Fibroblast of skin of scalp (primary cell): ENCODE results near the gene ANO10.
A peak's percentile ranks its signal among the peaks of the same experiment; 100 is the strongest.

Source experiments
- DNase-seq: peaks from one replicate; pipeline ENCODE4 v3.0.0-alpha.2; 2013

The ANO10 gene

GRCh38 chr3:43411429-43411828, 210.4 kb downstream of the ANO10 start:
- no peak for DNase-seq

- DNase-seq, result no peak
These were observed 211.2 kb downstream of the ANO10 start for GRCh38 chr3:43410592-43410991.

GRCh38 chr3:43409506-43409905, 212.3 kb downstream of the ANO10 start:
- no peak for DNase-seq

DNA sequence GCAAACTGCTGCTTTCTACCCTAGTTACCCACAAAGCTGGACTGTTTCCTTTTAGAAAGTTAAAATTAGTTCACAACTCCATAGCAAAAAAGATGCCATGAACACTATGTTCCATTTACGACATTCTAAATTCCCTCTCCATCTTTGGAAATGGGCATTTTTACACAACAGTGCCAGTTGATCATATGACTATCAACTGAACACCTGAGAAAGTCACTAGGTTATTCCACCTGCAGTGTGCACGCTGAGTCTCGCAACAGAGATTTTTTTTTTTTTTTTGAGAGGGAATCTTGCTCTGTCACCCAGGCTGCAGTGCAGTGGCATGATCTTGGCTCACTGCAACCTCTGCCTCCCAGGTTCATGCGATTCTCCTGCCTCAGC, 215.2 kb downstream of the ANO10 start:
- DNase-seq, result no peak

GRCh38 chr3:43405888-43406642, 215.7 kb downstream of the ANO10 start:
- peak; percentile 74 for DNase-seq

DNA sequence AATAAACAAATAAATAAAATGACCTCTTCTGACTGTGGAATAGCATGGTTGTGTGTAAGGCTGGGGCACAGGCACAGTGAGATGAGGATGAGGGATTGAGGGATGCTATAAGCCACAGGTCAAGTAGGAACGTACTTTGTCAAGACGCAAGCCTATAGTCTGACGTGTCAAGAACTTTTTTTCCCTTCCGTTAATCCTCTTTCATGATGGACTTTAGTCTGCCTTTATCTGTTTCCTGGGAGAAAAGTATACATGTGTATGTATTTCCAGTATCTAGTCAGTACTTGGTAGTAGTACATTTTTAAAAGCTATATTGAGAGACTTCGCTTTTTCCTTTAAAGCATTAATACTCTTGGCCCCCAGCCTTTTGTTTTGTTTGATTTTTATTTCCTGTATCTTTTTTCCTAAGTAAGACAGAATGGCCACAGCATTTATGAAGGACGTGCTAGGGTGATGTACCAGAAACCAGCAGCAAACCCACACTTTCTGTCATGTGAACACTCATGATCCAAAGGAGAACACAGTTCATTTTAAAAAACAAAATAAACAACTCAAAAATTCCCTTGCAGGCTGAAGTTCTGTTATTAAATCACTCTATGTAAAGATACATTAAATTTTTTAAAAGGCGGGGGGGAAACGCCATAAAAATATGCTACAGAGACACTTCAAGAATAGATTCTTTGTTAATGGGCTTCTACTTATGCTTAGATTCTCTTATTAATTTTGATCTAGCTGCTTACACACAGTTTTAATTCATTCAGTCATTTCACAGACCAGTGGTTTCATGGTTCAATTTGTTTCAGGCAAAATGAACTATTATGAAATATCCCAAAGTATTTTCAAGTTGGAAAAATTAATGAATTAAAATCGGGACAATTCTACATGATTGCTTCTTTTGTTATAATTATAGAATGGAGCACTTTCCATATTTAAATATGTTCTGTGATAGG, 220.8 kb downstream of the ANO10 start:
- no peak for DNase-seq

- DNase-seq, result no peak
These were observed 221.6 kb downstream of the ANO10 start for GRCh38 chr3:43400167-43400566.

DNA sequence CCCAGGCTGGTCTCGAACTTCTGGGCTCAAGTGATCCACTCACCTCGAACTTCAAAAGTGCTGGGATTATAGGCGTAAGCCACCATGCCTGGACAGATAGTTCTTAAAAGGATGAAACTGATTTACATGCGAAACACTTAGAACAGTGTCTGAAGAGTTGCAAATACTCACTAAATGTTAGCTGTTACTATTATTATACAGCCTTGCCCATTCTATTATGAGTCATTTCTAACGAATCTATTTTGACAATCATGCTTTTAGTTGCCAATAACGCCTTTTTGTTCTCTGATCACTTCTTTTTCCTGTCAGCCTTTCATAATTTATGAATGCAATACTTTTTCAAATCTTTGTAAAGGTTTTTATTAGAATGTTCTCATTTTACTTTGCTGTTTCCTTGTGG, 222.8 kb downstream of the ANO10 start:
- no peak for DNase-seq

DNA sequence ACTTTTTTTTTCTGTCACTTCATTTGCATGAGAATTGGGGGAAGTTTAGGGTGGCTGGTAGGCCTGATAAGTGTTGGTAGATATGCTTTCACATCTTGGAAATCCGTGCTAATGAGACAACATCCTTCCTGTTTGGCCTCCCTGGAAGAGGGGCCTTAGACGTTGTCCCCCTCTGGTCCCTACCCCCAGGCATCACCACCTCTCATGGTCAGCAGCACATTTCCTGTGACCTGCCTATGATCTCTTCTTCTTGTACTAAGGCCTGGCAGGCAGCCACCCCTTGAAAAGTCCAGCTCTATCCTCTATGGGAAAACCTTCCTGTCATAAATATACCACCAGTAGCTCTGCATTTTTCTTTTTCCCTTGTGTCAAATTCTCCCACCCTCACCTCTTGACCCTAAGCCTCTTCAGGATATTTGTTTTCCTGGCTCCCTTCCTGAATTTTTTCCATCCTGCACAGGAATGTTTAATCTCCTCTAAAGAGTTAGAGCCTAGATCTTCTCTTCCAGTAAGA, 227.7 kb downstream of the ANO10 start:
- DNase-seq, result peak; percentile 47

- no peak for DNase-seq
These were observed 230.2 kb downstream of the ANO10 start for GRCh38 chr3:43391621-43392020.

GRCh38 chr3:43390255-43390588, 231.6 kb downstream of the ANO10 start:
- DNase-seq, result no peak

- no peak for DNase-seq
These were observed 232.2 kb downstream of the ANO10 start for GRCh38 chr3:43389388-43390254.

- no peak for DNase-seq
These were observed 232.9 kb downstream of the ANO10 start for GRCh38 chr3:43388915-43389314.

DNA sequence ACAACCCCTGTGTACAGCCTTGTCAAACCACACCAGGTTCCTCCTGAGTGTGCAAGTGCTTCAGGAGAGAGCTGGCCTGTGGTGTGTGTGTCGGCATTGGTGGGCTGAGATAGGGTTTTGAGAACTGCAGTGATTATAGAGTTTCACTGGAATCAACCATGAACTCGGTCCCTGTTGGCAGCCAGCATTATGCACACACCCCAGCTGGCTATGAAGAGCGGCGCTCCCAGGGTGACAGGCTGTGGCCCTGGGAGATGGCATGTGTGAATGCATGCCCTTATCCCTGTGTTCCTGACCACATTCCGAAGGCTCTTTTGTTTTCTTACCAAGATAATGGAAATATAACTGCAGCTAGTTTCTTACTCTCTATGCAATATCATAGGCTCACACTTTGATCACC, 233.6 kb downstream of the ANO10 start:
- no peak for DNase-seq

DNA sequence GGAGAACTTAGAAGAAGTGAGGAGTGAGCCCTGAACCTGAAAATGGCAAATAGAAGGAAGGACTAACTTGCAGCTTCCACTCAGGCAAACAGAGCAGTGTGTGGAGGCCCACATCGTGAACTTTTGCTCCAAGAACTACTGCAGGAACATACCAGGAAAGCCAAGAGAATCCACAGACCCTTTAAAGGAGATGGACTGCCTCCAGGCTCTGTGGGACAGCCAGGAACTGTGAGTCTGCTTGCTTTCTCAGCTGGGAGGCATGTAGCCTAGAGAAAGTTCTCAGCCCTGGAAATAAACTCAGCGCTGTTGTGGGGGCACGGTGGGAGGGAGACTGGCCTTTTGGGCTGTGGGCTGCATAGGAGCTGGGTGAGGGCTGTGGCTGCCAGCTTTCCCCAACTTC, 242.5 kb downstream of the ANO10 start:
- peak; percentile 72 for DNase-seq

- peak; percentile 29 for DNase-seq
These were observed 243.5 kb downstream of the ANO10 start for GRCh38 chr3:43378066-43378935.

GRCh38 chr3:43373560-43373928, 248.3 kb downstream of the ANO10 start:
- no peak for DNase-seq

DNA sequence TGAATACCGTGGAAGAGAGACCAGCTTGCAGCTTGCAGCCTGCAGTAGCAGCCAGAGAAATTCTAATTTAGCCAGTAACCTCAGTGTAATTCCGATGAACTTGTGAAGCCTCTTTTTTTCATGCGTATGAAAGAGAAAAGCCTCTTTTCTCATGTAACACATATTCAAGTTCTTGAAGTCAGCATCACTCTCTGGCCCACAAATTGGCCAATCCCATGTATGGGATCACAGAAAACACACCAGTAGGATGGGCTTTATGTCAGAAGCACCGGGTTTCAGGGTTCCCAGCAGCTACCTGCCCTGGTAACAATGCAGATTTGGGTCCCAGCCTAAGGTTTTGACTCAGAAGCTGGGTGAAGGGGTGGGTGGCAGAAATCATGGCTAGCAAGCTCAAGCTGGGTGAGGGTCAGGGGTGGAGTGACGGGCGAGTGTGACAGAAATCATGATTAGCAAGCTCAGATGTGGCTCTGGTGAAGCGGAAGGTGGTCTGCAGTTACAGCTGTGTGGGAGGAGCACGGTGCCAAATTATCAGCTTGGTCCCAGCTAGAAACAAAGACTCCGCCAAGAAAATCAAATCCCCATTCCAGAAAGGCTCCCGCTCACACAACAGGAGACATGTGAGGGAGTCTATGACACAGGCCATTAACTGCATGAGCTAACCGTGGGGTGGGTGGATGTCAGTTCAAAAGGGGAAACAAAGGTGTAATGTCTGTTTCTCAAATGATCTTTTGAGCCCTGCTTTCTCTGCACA, 248.8 kb downstream of the ANO10 start:
- DNase-seq, result no peak

DNA sequence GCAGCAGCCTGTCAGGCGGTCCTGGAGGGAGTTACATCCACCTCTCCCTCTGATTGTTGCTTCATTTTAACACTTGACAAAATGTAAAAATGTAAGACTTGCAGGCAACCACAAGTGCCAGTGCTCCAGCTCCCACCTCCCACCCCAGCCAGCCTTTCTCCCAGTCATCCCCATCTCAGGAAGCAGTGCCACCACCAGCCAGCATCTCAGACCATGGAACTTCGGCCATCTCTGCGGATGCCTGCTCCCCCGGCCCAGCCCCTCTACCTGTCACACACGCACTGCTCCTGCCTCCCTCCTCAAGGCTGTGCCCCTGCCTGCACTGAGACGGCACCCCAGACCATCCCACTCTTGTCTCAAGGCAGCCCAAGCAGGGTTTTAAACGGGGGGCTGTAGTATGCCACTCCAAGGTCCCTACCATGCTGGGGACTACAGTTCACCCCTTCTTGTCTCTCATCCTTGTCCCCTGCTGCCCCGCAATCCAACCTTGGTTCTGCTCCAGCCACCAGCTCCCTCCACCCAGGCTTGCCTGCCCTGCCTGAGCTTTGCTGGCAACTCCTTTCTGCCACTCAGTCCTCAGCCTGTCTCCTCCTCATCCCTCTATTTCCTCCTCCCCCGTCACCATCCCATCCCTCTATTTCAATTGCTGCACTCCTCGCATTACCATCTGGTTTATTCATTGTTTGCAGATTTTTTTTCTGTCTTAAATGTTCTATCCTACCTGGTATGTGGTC, 249.6 kb downstream of the ANO10 start:
- DNase-seq, result no peak

DNA sequence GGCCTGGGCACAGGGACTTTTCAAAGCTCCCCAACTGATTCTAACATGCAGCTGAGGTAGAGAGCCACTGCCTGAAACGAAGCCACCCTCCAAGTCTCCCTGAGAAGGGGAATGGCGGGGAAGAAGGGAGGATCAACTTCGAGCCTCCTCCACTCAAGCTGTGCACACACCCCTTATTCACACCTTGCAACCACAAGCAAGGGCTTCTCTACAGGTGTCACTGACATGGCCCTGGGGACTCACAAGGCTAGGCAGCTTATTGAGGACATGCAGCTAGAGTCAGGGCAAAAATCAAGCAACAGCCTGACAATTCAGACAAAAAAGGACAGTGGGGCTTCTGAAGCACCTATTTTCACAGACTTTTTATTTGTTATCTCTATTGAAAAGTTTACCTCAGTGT, 250.3 kb downstream of the ANO10 start:
- DNase-seq, result no peak
